ENCODE data around the gene TCFL5.

The TCFL5 gene

GRCh38 chr20:62792940-62793756 lies 68.5 kb downstream of the TCFL5 start:
- no peak overlapping the region for H2BK15ac ChIP-seq (ENCODE audit: low read depth, poor library complexity, severe bottlenecking)
- peak overlapping the region; percentile 99 for H4K8ac ChIP-seq (ENCODE audit: low read length)
- H2AK5ac ChIP-seq (ENCODE audit: low read length, severe bottlenecking) = peak overlapping the region; percentile 38
- H3K4ac ChIP-seq (ENCODE audit: low read depth in 1 of 2, low read length in 2 of 2) = peak overlapping the region; percentile 93 to 96
- peak overlapping the region; percentile 82 for H3K9ac ChIP-seq (ENCODE audit: low read length)
- H3K18ac ChIP-seq (ENCODE audit: low read depth in 1 of 2, low read length in 2 of 2) = peak overlapping the region; percentile 96 to 97
- H3K4me3 ChIP-seq (ENCODE audit: insufficient read depth in 1 of 2, low read depth in 1 of 2, low read length in 2 of 2) = peak overlapping the region in 1 of 2 experiments; percentile 69
- H3K27me3 ChIP-seq (ENCODE audit: control insufficient read depth in 1 of 2, insufficient read depth in 1 of 2, low read length in 2 of 2) = peaks cover 10 to 15% of the 10 kb centered on the region in 2 experiments
- H3K36me3 ChIP-seq (ENCODE audit: control insufficient read depth in 1 of 2, insufficient read depth in 2 of 2, low read depth in 1 of 2, low read length in 2 of 2) = peaks cover 8 to 11% of the 10 kb centered on the region in 2 experiments
- DNase-seq = no peak
- H3K4me1 ChIP-seq (ENCODE audit: control insufficient read depth, insufficient read depth, low read depth, low read length) = peaks cover 50% of the 10 kb centered on the region
- no peak overlapping the region for H3K4me2 ChIP-seq (ENCODE audit: low read length, poor library complexity, severe bottlenecking)
- peak overlapping the region; percentile 82 to 96 for H2BK12ac ChIP-seq (ENCODE audit: low read length in 2 of 2)
- H3K9me3 ChIP-seq (ENCODE audit: control insufficient read depth, low read length) = no peaks in the 10 kb centered on the region
- H4K91ac ChIP-seq (ENCODE audit: low read length) = peak overlapping the region; percentile 99
- H2AFZ ChIP-seq (ENCODE audit: low read depth, low read length) = peak overlapping the region; percentile 79
- H2BK5ac ChIP-seq (ENCODE audit: low read depth, low read length, poor library complexity, severe bottlenecking) = no peak overlapping the region
- no peak overlapping the region for H3K23ac ChIP-seq (ENCODE audit: low read length in 2 of 2)
- H2BK120ac ChIP-seq (ENCODE audit: low read depth, low read length) = no peak overlapping the region
- H3K79me1 ChIP-seq (replicated peaks; ENCODE audit: low read length, poor library complexity, severe bottlenecking) = peaks cover 10% of the 10 kb centered on the region
- H3K27ac ChIP-seq (ENCODE audit: low read length, poor library complexity, severe bottlenecking) = no peak overlapping the region
- WGBS = 85% methylated on average over 22 of the region's 22 CpGs
- peak overlapping the region in 1 of 2 experiments; percentile 87 for H3K14ac ChIP-seq (ENCODE audit: low read length in 2 of 2)

GRCh38 chr20:62792182-62792939 lies 69.3 kb downstream of the TCFL5 start:
- Histone ChIP-seq H2AFZ (ENCODE audit: low read depth, low read length) (no peak overlapping the region), H2BK12ac (ENCODE audit: low read length in 2 of 2) (peak overlapping the region; percentile 20 to 38), H3K4me3 (ENCODE audit: insufficient read depth in 1 of 2, low read depth in 1 of 2, low read length in 2 of 2) (no peak overlapping the region)

GRCh38 chr20:62791301-62792181 lies 70.1 kb downstream of the TCFL5 start:
- no peak overlapping the region for H2BK15ac ChIP-seq (ENCODE audit: low read depth, poor library complexity, severe bottlenecking)
- H2BK12ac ChIP-seq (ENCODE audit: low read length in 2 of 2) = peak overlapping the region in 1 of 2 experiments; percentile 8
- H3K14ac ChIP-seq (ENCODE audit: low read length in 2 of 2) = no peak overlapping the region
- no peak overlapping the region for H3K23ac ChIP-seq (ENCODE audit: low read length in 2 of 2)
- H2AFZ ChIP-seq (ENCODE audit: low read depth, low read length) = no peak overlapping the region
- H3K36me3 ChIP-seq (ENCODE audit: control insufficient read depth in 1 of 2, insufficient read depth in 2 of 2, low read depth in 1 of 2, low read length in 2 of 2) = no peaks in the 10 kb centered on the region
- no peak overlapping the region for H3K4ac ChIP-seq (ENCODE audit: low read depth in 1 of 2, low read length in 2 of 2)
- H3K9ac ChIP-seq (ENCODE audit: low read length) = peak overlapping the region; percentile 48
- H3K4me1 ChIP-seq (ENCODE audit: control insufficient read depth, insufficient read depth, low read depth, low read length) = peaks cover 36% of the 10 kb centered on the region
- H3K4me3 ChIP-seq (ENCODE audit: insufficient read depth in 1 of 2, low read depth in 1 of 2, low read length in 2 of 2) = no peak overlapping the region
- no peaks in the 10 kb centered on the region for H3K79me1 ChIP-seq (replicated peaks; ENCODE audit: low read length, poor library complexity, severe bottlenecking)
- H2BK120ac ChIP-seq (ENCODE audit: low read depth, low read length) = no peak overlapping the region
- H3K18ac ChIP-seq (ENCODE audit: low read depth in 1 of 2, low read length in 2 of 2) = peak overlapping the region in 1 of 2 experiments; percentile 50
- H2BK5ac ChIP-seq (ENCODE audit: low read depth, low read length, poor library complexity, severe bottlenecking) = no peak overlapping the region
- peak overlapping the region; percentile 74 for H4K91ac ChIP-seq (ENCODE audit: low read length)
- H4K8ac ChIP-seq (ENCODE audit: low read length) = no peak overlapping the region
- H3K27ac ChIP-seq (ENCODE audit: low read length, poor library complexity, severe bottlenecking) = peak overlapping the region; percentile 1
- peak overlapping the region; percentile 20 for H3K4me2 ChIP-seq (ENCODE audit: low read length, poor library complexity, severe bottlenecking)
- peaks cover 13 to 22% of the 10 kb centered on the region in 2 experiments for H3K27me3 ChIP-seq (ENCODE audit: control insufficient read depth in 1 of 2, insufficient read depth in 1 of 2, low read length in 2 of 2)
- H2AK5ac ChIP-seq (ENCODE audit: low read length, severe bottlenecking) = no peak overlapping the region
- H3K9me3 ChIP-seq (ENCODE audit: control insufficient read depth, low read length) = no peaks in the 10 kb centered on the region
- peak; percentile 89 for DNase-seq
- WGBS = 31% methylated on average over 22 of the region's 23 CpGs

More at GRCh38 chr20:62792182-62792939, 69.3 kb downstream of the TCFL5 start:
- no peak overlapping the region for H3K9ac ChIP-seq (ENCODE audit: low read length)
- DNase-seq = peak; percentile 87
- H3K4ac ChIP-seq (ENCODE audit: low read depth in 1 of 2, low read length in 2 of 2) = peak overlapping the region in 1 of 2 experiments; percentile 70
- peak overlapping the region in 1 of 2 experiments; percentile 26 for H3K14ac ChIP-seq (ENCODE audit: low read length in 2 of 2)
- H2AK5ac ChIP-seq (ENCODE audit: low read length, severe bottlenecking) = peak overlapping the region; percentile 27
- H4K8ac ChIP-seq (ENCODE audit: low read length) = no peak overlapping the region
- no peak overlapping the region for H3K27ac ChIP-seq (ENCODE audit: low read length, poor library complexity, severe bottlenecking)
- no peak overlapping the region for H3K23ac ChIP-seq (ENCODE audit: low read length in 2 of 2)
- no peak overlapping the region for H3K4me2 ChIP-seq (ENCODE audit: low read length, poor library complexity, severe bottlenecking)
- H3K4me1 ChIP-seq (ENCODE audit: control insufficient read depth, insufficient read depth, low read depth, low read length) = peaks cover 42% of the 10 kb centered on the region
- H3K9me3 ChIP-seq (ENCODE audit: control insufficient read depth, low read length) = no peaks in the 10 kb centered on the region
- peak overlapping the region in 1 of 2 experiments; percentile 14 for H3K18ac ChIP-seq (ENCODE audit: low read depth in 1 of 2, low read length in 2 of 2)
- H3K27me3 ChIP-seq (ENCODE audit: control insufficient read depth in 1 of 2, insufficient read depth in 1 of 2, low read length in 2 of 2) = peaks cover 13 to 15% of the 10 kb centered on the region in 2 experiments
- 53% methylated on average over 9 of the region's 9 CpGs for WGBS
- H2BK120ac ChIP-seq (ENCODE audit: low read depth, low read length) = no peak overlapping the region
- peak overlapping the region; percentile 36 for H4K91ac ChIP-seq (ENCODE audit: low read length)
- peaks cover 0 to 3% of the 10 kb centered on the region in 2 experiments for H3K36me3 ChIP-seq (ENCODE audit: control insufficient read depth in 1 of 2, insufficient read depth in 2 of 2, low read depth in 1 of 2, low read length in 2 of 2)
- no peak overlapping the region for H2BK15ac ChIP-seq (ENCODE audit: low read depth, poor library complexity, severe bottlenecking)
- peaks cover 5% of the 10 kb centered on the region for H3K79me1 ChIP-seq (replicated peaks; ENCODE audit: low read length, poor library complexity, severe bottlenecking)
- no peak overlapping the region for H2BK5ac ChIP-seq (ENCODE audit: low read depth, low read length, poor library complexity, severe bottlenecking)

Data from mesenchymal stem cell (in vitro differentiated cells and primary cell).